ENCODE results near the gene SH3GL2.

The SH3GL2 gene

GRCh38 chr9:17625644-17626388 lies 47.0 kb downstream of the SH3GL2 start:
- no peaks in the 10 kb centered on the region for H3K4me1 Mint-ChIP-seq (ENCODE audit: low read depth)
- H3K27me3 Mint-ChIP-seq: no peaks in the 10 kb centered on the region
- no peaks in the 10 kb centered on the region for H3K36me3 Mint-ChIP-seq
- H3K4me3 Mint-ChIP-seq: no peak overlapping the region
- peaks cover 3% of the 10 kb centered on the region for H3K9me3 Mint-ChIP-seq (ENCODE audit: low read depth)
- H3K27ac Mint-ChIP-seq: no peak overlapping the region

GRCh38 chr9:17627641-17628040 lies 48.8 kb downstream of the SH3GL2 start:
- H3K4me1 Mint-ChIP-seq (ENCODE audit: low read depth): no peaks in the 10 kb centered on the region
- H3K9me3 Mint-ChIP-seq (ENCODE audit: low read depth): peaks cover 3% of the 10 kb centered on the region
- no peak overlapping the region for H3K4me3 Mint-ChIP-seq
- no peaks in the 10 kb centered on the region for H3K36me3 Mint-ChIP-seq
- H3K27me3 Mint-ChIP-seq: no peaks in the 10 kb centered on the region
- H3K27ac Mint-ChIP-seq: no peak overlapping the region

GRCh38 chr9:17628624-17629023 lies 49.8 kb downstream of the SH3GL2 start:
- no peaks in the 10 kb centered on the region for H3K36me3 Mint-ChIP-seq
- H3K4me3 Mint-ChIP-seq: no peak overlapping the region
- no peak overlapping the region for H3K27ac Mint-ChIP-seq
- H3K27me3 Mint-ChIP-seq: no peaks in the 10 kb centered on the region
- H3K9me3 Mint-ChIP-seq (ENCODE audit: low read depth): peaks cover 3% of the 10 kb centered on the region
- H3K4me1 Mint-ChIP-seq (ENCODE audit: low read depth): no peaks in the 10 kb centered on the region

GRCh38 chr9:17630531-17630949 lies 51.7 kb downstream of the SH3GL2 start:
- Mint-ChIP-seq H3K4me1 (ENCODE audit: low read depth) (no peaks in the 10 kb centered on the region), H3K9me3 (ENCODE audit: low read depth) (peaks cover 3% of the 10 kb centered on the region), H3K27ac (no peak overlapping the region), H3K4me3 (no peak overlapping the region), H3K36me3 (no peaks in the 10 kb centered on the region), H3K27me3 (no peaks in the 10 kb centered on the region)

- Mint-ChIP-seq H3K9me3 (ENCODE audit: low read depth) (peaks cover 3% of the 10 kb centered on the region), H3K27ac (no peak overlapping the region), H3K36me3 (no peaks in the 10 kb centered on the region), H3K4me1 (ENCODE audit: low read depth) (no peaks in the 10 kb centered on the region), H3K4me3 (no peak overlapping the region), H3K27me3 (no peaks in the 10 kb centered on the region)
Observed at GRCh38 chr9:17631396-17631795, 52.5 kb downstream of the SH3GL2 start.

GRCh38 chr9:17632994-17633393 lies 54.1 kb downstream of the SH3GL2 start:
- Mint-ChIP-seq H3K4me3 (no peak overlapping the region), H3K27me3 (no peaks in the 10 kb centered on the region), H3K9me3 (ENCODE audit: low read depth) (no peaks in the 10 kb centered on the region), H3K36me3 (no peaks in the 10 kb centered on the region), H3K27ac (no peak overlapping the region), H3K4me1 (ENCODE audit: low read depth) (no peaks in the 10 kb centered on the region)

GRCh38 chr9:17635115-17635890 lies 56.4 kb downstream of the SH3GL2 start:
- H3K27me3 Mint-ChIP-seq: no peaks in the 10 kb centered on the region
- no peak overlapping the region for H3K4me3 Mint-ChIP-seq
- H3K9me3 Mint-ChIP-seq (ENCODE audit: low read depth): no peaks in the 10 kb centered on the region
- no peaks in the 10 kb centered on the region for H3K4me1 Mint-ChIP-seq (ENCODE audit: low read depth)
- H3K27ac Mint-ChIP-seq: no peak overlapping the region
- H3K36me3 Mint-ChIP-seq: no peaks in the 10 kb centered on the region

GRCh38 chr9:17636349-17636748 lies 57.5 kb downstream of the SH3GL2 start:
- Mint-ChIP-seq H3K4me1 (ENCODE audit: low read depth) (no peaks in the 10 kb centered on the region), H3K27ac (no peak overlapping the region), H3K27me3 (no peaks in the 10 kb centered on the region), H3K4me3 (no peak overlapping the region), H3K9me3 (ENCODE audit: low read depth) (no peaks in the 10 kb centered on the region), H3K36me3 (no peaks in the 10 kb centered on the region)

- Mint-ChIP-seq H3K27me3 (no peaks in the 10 kb centered on the region), H3K9me3 (ENCODE audit: low read depth) (no peaks in the 10 kb centered on the region), H3K4me1 (ENCODE audit: low read depth) (no peaks in the 10 kb centered on the region), H3K36me3 (no peaks in the 10 kb centered on the region), H3K4me3 (no peak overlapping the region), H3K27ac (no peak overlapping the region)
Observed at GRCh38 chr9:17636821-17637220, 58.0 kb downstream of the SH3GL2 start.

GRCh38 chr9:17637229-17637628 lies 58.4 kb downstream of the SH3GL2 start:
- H3K36me3 Mint-ChIP-seq: no peaks in the 10 kb centered on the region
- no peaks in the 10 kb centered on the region for H3K4me1 Mint-ChIP-seq (ENCODE audit: low read depth)
- no peak overlapping the region for H3K27ac Mint-ChIP-seq
- H3K27me3 Mint-ChIP-seq: no peaks in the 10 kb centered on the region
- no peak overlapping the region for H3K4me3 Mint-ChIP-seq
- H3K9me3 Mint-ChIP-seq (ENCODE audit: low read depth): no peaks in the 10 kb centered on the region

- Mint-ChIP-seq H3K36me3 (no peaks in the 10 kb centered on the region), H3K4me3 (no peak overlapping the region), H3K4me1 (ENCODE audit: low read depth) (no peaks in the 10 kb centered on the region), H3K9me3 (ENCODE audit: low read depth) (peaks cover 6% of the 10 kb centered on the region), H3K27ac (no peak overlapping the region), H3K27me3 (no peaks in the 10 kb centered on the region)
Observed at GRCh38 chr9:17648516-17648915, 69.7 kb downstream of the SH3GL2 start.

GRCh38 chr9:17651725-17652124 lies 72.9 kb downstream of the SH3GL2 start:
- Mint-ChIP-seq H3K27ac (no peak overlapping the region), H3K9me3 (ENCODE audit: low read depth) (no peaks in the 10 kb centered on the region), H3K36me3 (no peaks in the 10 kb centered on the region), H3K27me3 (peaks cover 2% of the 10 kb centered on the region), H3K4me1 (ENCODE audit: low read depth) (no peaks in the 10 kb centered on the region), H3K4me3 (no peak overlapping the region)

- H3K27ac Mint-ChIP-seq: no peak overlapping the region
Observed at GRCh38 chr9:17653947-17654465, 75.1 kb downstream of the SH3GL2 start.

GRCh38 chr9:17656889-17657288 lies 78.0 kb downstream of the SH3GL2 start:
- H3K27ac Mint-ChIP-seq: no peak overlapping the region
- no peaks in the 10 kb centered on the region for H3K4me1 Mint-ChIP-seq (ENCODE audit: low read depth)
- no peaks in the 10 kb centered on the region for H3K36me3 Mint-ChIP-seq
- peaks cover 2% of the 10 kb centered on the region for H3K27me3 Mint-ChIP-seq
- H3K4me3 Mint-ChIP-seq: no peak overlapping the region
- H3K9me3 Mint-ChIP-seq (ENCODE audit: low read depth): no peaks in the 10 kb centered on the region

More at GRCh38 chr9:17653947-17654465, 75.1 kb downstream of the SH3GL2 start:
- Mint-ChIP-seq H3K27me3 (peaks cover 2% of the 10 kb centered on the region), H3K4me1 (ENCODE audit: low read depth) (no peaks in the 10 kb centered on the region), H3K9me3 (ENCODE audit: low read depth) (no peaks in the 10 kb centered on the region), H3K4me3 (no peak overlapping the region), H3K36me3 (no peaks in the 10 kb centered on the region)

- H3K36me3 Mint-ChIP-seq: no peaks in the 10 kb centered on the region
- H3K27me3 Mint-ChIP-seq: peaks cover 2% of the 10 kb centered on the region
- no peaks in the 10 kb centered on the region for H3K4me1 Mint-ChIP-seq (ENCODE audit: low read depth)
- no peaks in the 10 kb centered on the region for H3K9me3 Mint-ChIP-seq (ENCODE audit: low read depth)
- no peak overlapping the region for H3K27ac Mint-ChIP-seq
- H3K4me3 Mint-ChIP-seq: no peak overlapping the region
Observed at GRCh38 chr9:17658237-17658636, 79.4 kb downstream of the SH3GL2 start.
